Neuron (in vitro differentiated cells): ENCODE data around the gene NTF3.

Experiments
- H2AFZ ChIP-seq: one replicate; pipeline ENCODE4 v1.6.1; 2013; ENCODE audit warnings: low read depth, mild to moderate bottlenecking, inconsistent platforms, low read length, moderate library complexity
- H3K27me3 ChIP-seq: one replicate; pipeline ENCODE4 v1.6.1; 2013; ENCODE audit warnings: low read length; ENCODE audit not compliant: insufficient read depth
- H3K36me3 ChIP-seq: one replicate; pipeline ENCODE4 v1.6.1; 2013; ENCODE audit warnings: low read length; ENCODE audit not compliant: insufficient read depth
- H3K4me1 ChIP-seq: one replicate; pipeline ENCODE4 v1.6.1; 2013; ENCODE audit warnings: low read length; ENCODE audit not compliant: insufficient read depth
- H3K4me3 ChIP-seq: 2 replicates; pipeline ENCODE4 v1.5.1; 2013; ENCODE audit warnings: mild to moderate bottlenecking, low read length, moderate library complexity
- H3K9me3 ChIP-seq: one replicate; pipeline ENCODE4 v1.6.1; 2013; ENCODE audit warnings: low read length

Gene NTF3

DNA sequence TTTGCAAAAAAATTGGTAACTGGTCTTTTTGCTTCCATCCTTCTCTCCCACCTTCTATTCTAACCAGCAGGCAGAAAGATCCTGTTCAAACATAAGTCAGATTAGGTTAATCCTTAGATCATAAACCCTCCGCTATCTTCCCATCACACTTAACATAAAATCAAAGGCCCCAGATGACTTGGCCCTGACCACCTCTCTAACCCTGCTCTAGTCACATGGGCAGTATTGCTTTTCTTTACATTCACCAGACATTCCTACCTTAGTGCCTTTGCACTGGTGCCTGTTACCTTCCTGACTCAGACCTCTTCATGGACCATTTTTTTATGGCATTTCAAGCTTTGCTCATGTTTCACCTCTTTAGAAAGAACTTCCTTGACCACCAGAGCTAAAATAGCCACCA lies 83.5 kb downstream of the NTF3 start:
- H2AFZ ChIP-seq, result no peak overlapping the region
- H3K4me1 ChIP-seq, result peaks cover 16% of the 10 kb centered on the region
- no peaks in the 10 kb centered on the region for H3K36me3 ChIP-seq
- no peaks in the 10 kb centered on the region for H3K9me3 ChIP-seq
- H3K4me3 ChIP-seq, result no peak overlapping the region
- H3K27me3 ChIP-seq, result peaks cover 8% of the 10 kb centered on the region

DNA sequence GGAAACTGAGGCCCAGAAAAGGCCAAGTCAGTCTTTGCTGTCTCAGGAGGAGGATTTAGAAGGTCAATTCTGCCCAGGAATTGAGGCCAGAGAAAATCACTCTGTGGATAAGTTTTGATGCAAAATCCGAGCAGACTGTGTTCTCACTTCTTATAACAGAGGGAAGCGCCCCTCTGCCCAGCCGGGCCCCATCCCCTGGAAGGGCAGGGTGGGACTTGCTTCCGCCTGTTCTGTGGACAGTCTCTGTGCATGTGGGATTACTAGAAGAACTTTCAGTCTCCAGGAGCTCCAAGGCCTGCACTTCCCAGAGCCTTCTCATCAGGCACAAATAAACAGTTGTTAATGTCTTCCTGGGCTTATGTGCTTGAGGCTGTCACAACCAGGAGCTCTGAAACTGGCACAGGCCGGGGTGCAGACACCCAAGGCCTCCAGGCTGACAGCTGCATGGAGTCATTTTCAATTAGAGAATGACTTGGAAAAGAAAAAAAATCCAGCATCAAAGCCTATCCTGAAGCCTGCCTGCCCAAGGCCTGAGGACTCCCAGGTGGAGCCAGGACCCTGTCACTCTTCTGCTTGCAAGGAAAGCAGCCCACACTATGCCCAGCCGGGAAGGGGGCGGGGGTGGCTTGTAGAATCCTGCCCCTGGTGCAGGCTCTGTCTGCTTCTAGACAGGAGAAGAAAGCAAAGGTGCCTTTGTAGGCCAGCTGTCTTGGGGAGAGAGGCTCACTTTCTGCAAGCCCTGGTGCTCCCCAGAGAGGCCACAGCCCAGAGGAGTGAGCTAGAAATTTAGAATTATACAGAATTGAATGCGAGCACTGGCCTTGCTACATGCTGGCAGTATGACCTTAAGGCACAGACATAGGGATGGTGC lies 84.7 kb downstream of the NTF3 start:
- no peaks in the 10 kb centered on the region for H3K9me3 ChIP-seq
- peaks cover 16% of the 10 kb centered on the region for H3K4me1 ChIP-seq
- H3K27me3 ChIP-seq, result peaks cover 8% of the 10 kb centered on the region
- no peak overlapping the region for H3K4me3 ChIP-seq
- H2AFZ ChIP-seq, result no peak overlapping the region
- H3K36me3 ChIP-seq, result no peaks in the 10 kb centered on the region

DNA sequence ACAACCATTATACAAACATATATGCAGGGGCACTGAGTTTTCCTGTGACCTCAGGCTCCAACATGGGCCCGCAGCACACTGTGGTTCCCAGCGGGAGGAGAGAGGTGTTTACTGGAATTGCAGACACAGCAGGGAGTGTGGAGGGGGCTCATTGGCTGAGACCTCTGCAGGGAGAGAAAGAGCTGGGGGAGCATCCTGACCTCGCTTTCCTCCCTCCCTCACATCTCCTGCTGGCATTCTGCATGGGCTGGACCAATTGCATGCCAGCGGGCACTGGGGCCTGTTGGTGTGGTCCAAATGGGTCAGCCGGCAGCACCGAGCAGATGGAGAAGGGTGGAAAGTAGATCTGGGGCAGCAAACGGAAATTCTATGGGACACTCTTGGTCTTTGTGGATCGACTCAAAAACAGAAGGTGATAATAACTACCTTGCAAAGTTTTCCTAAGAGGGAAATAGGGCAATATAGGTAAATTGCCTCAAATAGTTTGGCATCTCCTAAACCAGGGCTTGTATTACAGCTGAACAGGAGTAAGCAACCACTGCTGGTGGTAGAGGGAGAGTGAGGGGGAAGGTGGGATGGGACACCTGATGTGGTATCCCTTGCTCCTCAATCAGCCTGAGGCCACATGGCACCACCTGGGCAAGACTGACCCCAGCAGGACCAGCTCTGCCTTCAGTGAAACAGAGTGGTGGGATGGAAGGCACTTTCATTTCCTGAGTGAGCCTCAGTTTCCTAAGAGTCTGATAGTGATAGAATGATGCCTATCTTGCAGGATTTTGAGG lies 86.9 kb downstream of the NTF3 start:
- Histone ChIP-seq H3K27me3 (peaks cover 4% of the 10 kb centered on the region), H3K4me3 (no peak overlapping the region)

GRCh38 chr12:5520037-5520436 lies 88.1 kb downstream of the NTF3 start:
- Histone ChIP-seq H2AFZ (no peak overlapping the region), H3K27me3 (no peaks in the 10 kb centered on the region), H3K4me3 (no peak overlapping the region), H3K4me1 (peaks cover 16% of the 10 kb centered on the region), H3K9me3 (no peaks in the 10 kb centered on the region), H3K36me3 (no peaks in the 10 kb centered on the region)

More for the DNA sequence above, 86.9 kb downstream of the NTF3 start:
- Histone ChIP-seq H2AFZ (no peak overlapping the region), H3K9me3 (no peaks in the 10 kb centered on the region), H3K4me1 (peaks cover 16% of the 10 kb centered on the region), H3K36me3 (no peaks in the 10 kb centered on the region)

GRCh38 chr12:5520831-5521230 lies 88.9 kb downstream of the NTF3 start:
- Histone ChIP-seq H3K4me3 (no peak overlapping the region), H3K9me3 (no peaks in the 10 kb centered on the region), H3K4me1 (peaks cover 16% of the 10 kb centered on the region), H3K36me3 (no peaks in the 10 kb centered on the region), H2AFZ (no peak overlapping the region), H3K27me3 (no peaks in the 10 kb centered on the region)

DNA sequence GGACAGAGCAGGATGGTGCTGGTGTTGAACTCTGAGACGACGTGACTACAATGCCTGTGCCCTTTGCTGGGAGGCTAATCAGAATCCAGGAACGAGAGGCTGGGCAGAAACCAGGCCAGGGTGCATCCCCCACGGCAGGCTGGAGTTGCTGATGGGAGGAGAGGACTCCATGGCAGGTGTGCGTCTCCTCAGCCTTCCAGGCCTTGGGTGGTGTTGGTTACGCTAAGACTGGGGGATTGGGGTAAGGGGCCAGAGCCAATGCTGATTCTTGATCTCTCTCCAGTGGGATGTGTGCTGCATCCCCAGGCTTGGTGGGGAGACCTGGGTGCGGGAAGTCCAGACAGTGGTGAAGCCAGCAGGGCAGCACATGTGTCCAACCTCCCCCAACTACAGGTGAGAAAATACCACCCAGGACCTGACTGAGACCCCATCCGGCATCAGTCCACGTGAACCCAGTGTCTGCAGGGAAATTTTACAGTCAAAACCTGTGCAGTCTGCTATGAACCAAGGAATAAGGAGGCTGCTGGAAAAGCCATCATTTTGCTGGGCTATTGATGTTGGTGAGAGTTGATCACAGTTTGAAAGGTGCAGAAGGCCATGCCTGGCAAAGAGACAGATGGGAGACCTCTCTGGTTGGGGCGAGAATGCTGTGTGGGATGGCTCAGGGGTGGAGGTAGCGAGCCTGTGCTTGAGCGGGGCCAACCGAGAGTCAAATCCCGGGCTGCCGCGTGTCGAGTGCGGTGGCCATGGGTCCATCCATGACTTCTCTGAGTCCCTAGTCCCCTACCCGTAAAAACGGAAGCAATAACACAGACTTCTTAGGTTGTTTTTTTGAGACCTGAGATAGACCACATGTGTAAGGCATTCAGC lies 89.8 kb downstream of the NTF3 start:
- H2AFZ ChIP-seq, result no peak overlapping the region
- H3K36me3 ChIP-seq, result no peaks in the 10 kb centered on the region

GRCh38 chr12:5522432-5523335 lies 90.8 kb downstream of the NTF3 start:
- H3K27me3 ChIP-seq, result no peaks in the 10 kb centered on the region
- no peak overlapping the region for H2AFZ ChIP-seq
- peaks cover 7% of the 10 kb centered on the region for H3K4me1 ChIP-seq

More for the DNA sequence above, 89.8 kb downstream of the NTF3 start:
- no peak overlapping the region for H3K4me3 ChIP-seq
- peaks cover 12% of the 10 kb centered on the region for H3K4me1 ChIP-seq
- no peaks in the 10 kb centered on the region for H3K9me3 ChIP-seq
- no peaks in the 10 kb centered on the region for H3K27me3 ChIP-seq

GRCh38 chr12:5523396-5524115 lies 91.6 kb downstream of the NTF3 start:
- Histone ChIP-seq H3K9me3 (no peaks in the 10 kb centered on the region), H3K27me3 (no peaks in the 10 kb centered on the region), H2AFZ (no peak overlapping the region), H3K36me3 (no peaks in the 10 kb centered on the region), H3K4me3 (no peak overlapping the region), H3K4me1 (peaks cover 4% of the 10 kb centered on the region)

More at GRCh38 chr12:5522432-5523335, 90.8 kb downstream of the NTF3 start:
- Histone ChIP-seq H3K4me3 (no peak overlapping the region), H3K36me3 (no peaks in the 10 kb centered on the region), H3K9me3 (no peaks in the 10 kb centered on the region)

- no peak overlapping the region for H3K4me3 ChIP-seq
- no peaks in the 10 kb centered on the region for H3K36me3 ChIP-seq
- H3K27me3 ChIP-seq, result no peaks in the 10 kb centered on the region
- no peaks in the 10 kb centered on the region for H3K4me1 ChIP-seq
- no peaks in the 10 kb centered on the region for H3K9me3 ChIP-seq
- no peak overlapping the region for H2AFZ ChIP-seq
Measured at GRCh38 chr12:5524116-5524768, 92.3 kb downstream of the NTF3 start.

DNA sequence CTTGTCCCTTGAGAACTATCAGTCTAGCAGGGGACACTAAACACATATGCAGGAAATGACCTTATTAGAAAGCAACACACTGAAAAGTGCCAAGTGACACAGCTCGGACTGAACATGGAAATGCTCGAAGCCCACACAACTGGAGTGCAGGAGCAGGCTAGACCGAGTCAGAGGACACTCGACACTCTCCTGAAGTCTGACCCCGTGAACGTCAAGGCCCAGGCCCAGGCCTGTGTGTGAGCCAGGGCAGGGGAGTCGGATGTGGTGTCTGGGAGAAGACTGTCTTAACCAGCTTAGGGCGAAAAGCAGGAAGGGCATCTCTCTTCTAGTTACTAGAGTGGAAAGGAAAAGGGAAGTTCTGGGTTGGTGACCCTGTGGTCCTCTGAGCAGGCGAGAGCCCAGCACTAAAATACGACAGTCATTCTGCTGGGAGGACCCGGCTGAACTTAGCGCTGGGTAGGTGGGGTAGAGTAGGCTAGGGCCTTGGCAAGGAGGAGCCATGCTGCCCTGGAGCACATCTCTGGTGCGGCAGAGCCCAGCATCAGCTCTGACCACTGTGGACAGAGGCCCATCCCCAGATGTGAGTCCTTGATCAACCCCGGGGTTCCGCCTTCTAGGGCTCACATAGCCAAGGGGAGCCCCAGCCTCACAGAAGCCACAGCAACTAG lies 93.0 kb downstream of the NTF3 start:
- Histone ChIP-seq H3K27me3 (no peaks in the 10 kb centered on the region), H3K4me3 (no peak overlapping the region), H3K36me3 (no peaks in the 10 kb centered on the region), H3K9me3 (no peaks in the 10 kb centered on the region), H3K4me1 (no peaks in the 10 kb centered on the region), H2AFZ (no peak overlapping the region)

- H2AFZ ChIP-seq, result no peak overlapping the region
- no peak overlapping the region for H3K4me3 ChIP-seq
- no peaks in the 10 kb centered on the region for H3K27me3 ChIP-seq
- no peaks in the 10 kb centered on the region for H3K4me1 ChIP-seq
- no peaks in the 10 kb centered on the region for H3K9me3 ChIP-seq
- H3K36me3 ChIP-seq, result no peaks in the 10 kb centered on the region
Measured at GRCh38 chr12:5525783-5526367, 94.0 kb downstream of the NTF3 start.
